Kidney epithelial cell (primary cell): ENCODE data around the gene KLHL10. TPM values are rescaled to one million over a fixed set of nuclear protein-coding genes. Genes with fewer than 3 reads are reported as not detected.

Experiments used
- DNase-seq: peaks from one replicate; pipeline ENCODE4 v3.0.0-alpha.2; 2010; ENCODE audit warnings: low read depth
- H3K27me3 ChIP-seq: 2 replicates; pipeline ENCODE4 v1.6.0; 2011; ENCODE audit warnings: low read length; ENCODE audit not compliant: control insufficient read depth, insufficient read depth
- H3K36me3 ChIP-seq: 2 replicates; pipeline ENCODE4 v1.5.1; 2011; ENCODE audit warnings: low read length; ENCODE audit not compliant: control insufficient read depth, insufficient read depth
- H3K4me3 ChIP-seq: 2 replicates; pipeline ENCODE4 v1.5.1; 2011; ENCODE audit warnings: low read depth, mild to moderate bottlenecking, control low read depth, low read length
- total RNA-seq: library from RNA; depleted of rRNA; stranded (reverse); fragments of >200 nt; gene quantifications from 2 replicates; pipeline ENCODE4 v1.2.3, GENCODE V29; 2015
- TF ChIP-seq, protein P1 (sequence below): IDR thresholded peaks from 2 replicates; pipeline ENCODE4 v1.5.1; 2011; ENCODE audit warnings: mild to moderate bottlenecking, moderate library complexity, low read length, control low read depth, inconsistent platforms; ENCODE audit not compliant: insufficient read depth, poor library complexity, severe bottlenecking

The KLHL10 gene
- total RNA-seq, 1 donor from 2014 or later = not detected

DNA sequence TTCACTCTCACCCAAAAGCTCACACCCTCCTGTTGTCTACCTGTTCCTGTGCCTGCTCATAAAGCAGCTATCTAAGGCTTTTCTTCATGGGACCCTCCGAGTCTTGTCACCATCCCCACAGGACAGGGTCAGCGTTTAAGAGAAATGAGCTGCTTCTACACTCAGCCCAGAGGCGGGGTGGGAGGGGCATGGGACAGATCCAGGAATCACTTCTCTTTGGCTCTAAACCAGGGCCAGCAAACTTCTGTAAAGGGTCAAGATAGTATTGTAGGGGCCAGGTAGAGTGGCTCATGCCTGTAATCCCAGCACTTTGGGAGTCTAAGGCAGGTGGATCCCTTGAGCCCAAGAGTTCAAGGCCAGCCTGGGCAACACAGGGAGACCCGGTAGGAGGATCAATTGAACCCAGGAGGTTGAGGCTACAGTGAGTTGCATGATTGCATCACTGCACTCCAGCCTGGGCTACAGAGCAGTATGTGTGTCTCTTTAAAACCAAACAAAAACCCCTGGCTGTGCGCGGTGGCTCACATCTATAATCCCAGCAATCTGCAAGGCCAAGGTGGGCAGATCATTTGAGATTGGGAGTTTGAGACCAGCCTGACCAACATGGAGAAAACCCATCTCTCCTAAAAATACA is 50.8 kb downstream of the KLHL10 start:
- TF ChIP-seq, protein P1, sequence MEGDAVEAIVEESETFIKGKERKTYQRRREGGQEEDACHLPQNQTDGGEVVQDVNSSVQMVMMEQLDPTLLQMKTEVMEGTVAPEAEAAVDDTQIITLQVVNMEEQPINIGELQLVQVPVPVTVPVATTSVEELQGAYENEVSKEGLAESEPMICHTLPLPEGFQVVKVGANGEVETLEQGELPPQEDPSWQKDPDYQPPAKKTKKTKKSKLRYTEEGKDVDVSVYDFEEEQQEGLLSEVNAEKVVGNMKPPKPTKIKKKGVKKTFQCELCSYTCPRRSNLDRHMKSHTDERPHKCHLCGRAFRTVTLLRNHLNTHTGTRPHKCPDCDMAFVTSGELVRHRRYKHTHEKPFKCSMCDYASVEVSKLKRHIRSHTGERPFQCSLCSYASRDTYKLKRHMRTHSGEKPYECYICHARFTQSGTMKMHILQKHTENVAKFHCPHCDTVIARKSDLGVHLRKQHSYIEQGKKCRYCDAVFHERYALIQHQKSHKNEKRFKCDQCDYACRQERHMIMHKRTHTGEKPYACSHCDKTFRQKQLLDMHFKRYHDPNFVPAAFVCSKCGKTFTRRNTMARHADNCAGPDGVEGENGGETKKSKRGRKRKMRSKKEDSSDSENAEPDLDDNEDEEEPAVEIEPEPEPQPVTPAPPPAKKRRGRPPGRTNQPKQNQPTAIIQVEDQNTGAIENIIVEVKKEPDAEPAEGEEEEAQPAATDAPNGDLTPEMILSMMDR = no peak
- H3K4me3 ChIP-seq = no peak overlapping the region
- DNase-seq = no peak
- no peaks in the 10 kb centered on the region for H3K27me3 ChIP-seq
- H3K36me3 ChIP-seq = peaks cover 7% of the 10 kb centered on the region

DNA sequence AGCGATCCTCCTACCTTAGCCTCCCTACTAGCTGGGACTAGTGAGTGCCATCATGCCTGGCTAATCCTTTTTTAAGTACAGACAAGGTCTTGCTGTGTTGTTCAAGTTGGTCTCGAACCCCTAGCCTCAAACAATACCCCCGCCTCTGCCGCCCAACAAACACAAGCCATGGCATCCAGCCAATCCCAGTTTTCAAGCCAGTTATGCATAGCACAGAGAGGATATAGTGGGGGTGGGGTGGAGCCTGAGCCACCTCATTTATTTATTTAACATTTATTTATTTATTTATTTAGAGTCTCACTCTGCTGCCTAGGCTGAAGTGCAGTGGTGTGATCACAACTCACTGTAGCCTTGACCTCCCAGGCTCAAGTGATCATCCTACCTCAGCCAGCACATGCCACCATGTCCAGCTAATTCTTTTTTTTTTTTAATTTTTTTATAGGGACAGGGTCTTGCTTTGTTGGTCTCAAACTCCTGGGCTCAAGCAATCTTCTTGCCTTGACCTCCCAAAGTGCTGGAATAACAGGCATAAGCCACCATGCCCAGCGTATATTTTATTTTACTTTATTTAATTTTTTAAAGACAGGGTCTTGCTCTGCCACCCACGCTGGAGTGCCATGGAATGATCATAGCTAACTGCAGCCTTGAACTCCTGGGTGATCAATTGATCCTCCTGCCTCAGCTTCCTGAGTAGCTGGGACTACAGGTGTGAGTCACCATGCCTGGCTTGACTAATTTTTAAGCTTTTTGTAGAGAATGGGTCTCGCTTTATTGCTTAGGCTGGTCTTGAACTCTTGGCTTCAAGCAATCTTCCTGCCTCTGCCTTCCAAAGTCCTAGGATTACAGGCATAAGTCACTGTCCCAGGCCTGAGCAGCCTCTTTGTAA is 53.8 kb downstream of the KLHL10 start:
- no peak for DNase-seq
- Histone ChIP-seq H3K27me3 (no peaks in the 10 kb centered on the region), H3K4me3 (no peak overlapping the region), H3K36me3 (peaks cover 6% of the 10 kb centered on the region)
- TF ChIP-seq, protein P1 = no peak

DNA sequence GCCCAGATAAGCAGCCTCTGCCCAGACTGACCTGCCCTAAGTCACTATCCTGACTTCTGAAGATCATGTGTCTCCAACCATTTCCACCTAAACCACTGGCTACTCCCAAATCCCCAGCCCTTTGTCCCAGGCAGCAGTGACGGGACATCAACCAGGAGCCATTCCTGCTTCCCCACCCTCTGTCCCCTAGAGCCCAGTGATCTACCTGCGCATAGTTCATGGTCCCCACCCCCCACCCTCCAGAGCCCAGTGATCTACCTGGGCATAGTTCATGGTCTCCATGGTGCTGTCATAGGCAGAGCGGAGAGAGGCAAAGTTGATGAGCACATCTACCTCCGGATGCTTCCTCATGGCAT is 54.4 kb downstream of the KLHL10 start:
- no peak for DNase-seq
- TF ChIP-seq, protein P1 = no peak
- Histone ChIP-seq H3K27me3 (no peaks in the 10 kb centered on the region), H3K36me3 (peaks cover 6% of the 10 kb centered on the region), H3K4me3 (no peak overlapping the region)

DNA sequence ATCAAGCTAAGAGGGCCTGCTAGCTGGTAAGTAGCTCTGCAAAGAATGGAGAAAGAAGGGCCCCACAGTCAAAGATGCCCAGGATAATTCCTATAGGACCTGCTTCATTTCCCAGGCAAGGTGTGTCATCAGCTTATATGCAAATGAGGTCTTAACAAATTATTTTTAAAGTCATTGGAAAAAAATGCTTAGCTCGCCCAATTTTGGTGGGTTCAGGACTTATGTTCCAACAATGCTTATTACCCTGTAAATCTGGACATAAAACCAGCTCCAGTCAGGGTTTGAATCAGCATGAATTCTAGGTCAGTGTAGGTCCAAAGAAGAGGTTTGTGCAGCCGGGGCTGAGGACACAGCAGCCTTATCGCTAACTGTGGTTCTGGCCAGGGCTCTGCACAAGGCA is 55.8 kb downstream of the KLHL10 start:
- DNase-seq = no peak
- TF ChIP-seq, protein P1 = no peak
- Histone ChIP-seq H3K36me3 (peaks cover 7% of the 10 kb centered on the region), H3K4me3 (no peak overlapping the region), H3K27me3 (no peaks in the 10 kb centered on the region)

DNA sequence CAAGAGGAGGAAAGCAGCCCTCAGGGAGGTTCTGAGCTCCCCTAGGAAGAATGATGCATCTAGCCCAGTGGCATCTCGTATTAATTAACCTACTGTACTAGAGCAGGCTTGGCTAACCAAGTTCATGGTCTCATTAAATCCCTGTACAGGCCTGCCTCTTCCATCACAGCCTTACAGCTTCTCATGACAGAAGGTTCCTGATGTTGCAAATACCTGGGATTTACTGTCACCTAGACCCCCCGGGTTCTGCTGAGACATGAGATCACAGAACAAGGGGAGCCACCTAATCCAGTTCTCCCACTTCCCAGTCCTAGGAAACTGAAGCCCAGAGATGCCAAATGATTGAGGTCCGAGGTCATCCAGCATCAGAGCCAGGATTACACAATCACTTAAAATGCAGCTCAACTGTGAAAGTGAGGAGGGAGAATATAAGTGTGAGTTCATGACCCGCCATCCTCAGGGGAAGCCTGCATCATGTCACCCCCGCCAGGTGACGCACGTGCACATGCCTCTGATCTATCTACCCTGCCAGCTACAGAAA is 57.2 kb downstream of the KLHL10 start:
- peaks cover 7% of the 10 kb centered on the region for H3K36me3 ChIP-seq
- peak; percentile 76 for DNase-seq
- TF ChIP-seq, protein P1 = no peak
- no peak overlapping the region for H3K4me3 ChIP-seq
- H3K27me3 ChIP-seq = no peaks in the 10 kb centered on the region
